HCT116 (cell line): ENCODE results near the gene SBSN. TPM values are rescaled to one million over a fixed set of nuclear protein-coding genes. Genes with fewer than 3 reads are reported as not detected.

ENCODE experiments used
- ATAC-seq: fragments of 200-7000 bp; cut with Tn5 transposase; 2 replicates; pipeline ENCODE4 v1.9.1; 2020; ENCODE audit warnings: mild to moderate bottlenecking, moderate library complexity
- BruUV-seq: library from RNA; stranded (reverse); fragments of 400-500 nt; replicated peaks from 2 replicates; lab custom pipeline; 2021; lab: Mats Ljungman, UMichigan
- CTCF ChIA-PET: fragments of 300-600 bp; sonication (Branson Sonifier 250); formaldehyde crosslinking; loops from one replicate; lab custom pipeline; 2021; ENCODE audit warnings: antibody characterized with exemption; lab: Charles Lee
- POLR2A ChIA-PET: fragments of 300-600, 350-600 bp; sonication (Branson Sonifier 250); formaldehyde crosslinking; loops from one replicate; lab custom pipeline; 2021; ENCODE audit warnings: antibody characterized with exemption; lab: Charles Lee
- RAD21 ChIA-PET, 2 experiments: fragments of 300-600 bp; sonication (Branson Sonifier 250); formaldehyde crosslinking; loops; one replicate each; lab custom pipeline; 2023; ENCODE audit warnings: low total read pairs in 2 of 2; ENCODE audit not compliant: uncharacterized antibody in 2 of 2, unreplicated experiment in 2 of 2, low non-redundant PET in 1 of 2; lab: Charles Lee
- DNase-seq: peaks from one replicate; pipeline ENCODE4 v3.0.0-alpha.2; 2010; ENCODE audit warnings: low read depth, low spot score
- H2AFZ ChIP-seq: fragments of 200-600 bp; shearing (Covaris generic), sonication (generic); 2 replicates; pipeline ENCODE4 v1.6.1; 2017; ENCODE audit warnings: low read depth, mixed run types, mixed read lengths, antibody characterized with exemption, low read length; ENCODE audit not compliant: poor library complexity, severe bottlenecking
- H3K27ac ChIP-seq: 2 replicates; pipeline ENCODE4 v1.5.1; 2012; ENCODE audit warnings: low read depth, low read length
- H3K27me3 ChIP-seq: fragments of 200-600 bp; sonication (generic); 2 replicates; pipeline ENCODE4 v1.6.1; 2016; ENCODE audit warnings: mixed run types, low read length, mixed read lengths; ENCODE audit not compliant: insufficient read depth
- H3K36me3 ChIP-seq, 2 experiments: fragments of 200-500 bp in 1 of 2; fragments of 200-600 bp in 1 of 2; sonication (Bioruptor generic) in 1 of 2; sonication (generic) in 1 of 2; 2 replicates each; pipeline versions ENCODE4 v1.5.1 to v1.6.1; 2014 to 2016; ENCODE audit warnings: low read length in 2 of 2, inconsistent platforms in 1 of 2, mixed read lengths in 1 of 2, mixed run types in 1 of 2; ENCODE audit not compliant: insufficient read depth in 2 of 2, control insufficient read depth in 1 of 2
- H3K4me1 ChIP-seq, 2 experiments: fragments of 200-600 bp in 1 of 2; sonication (generic) in 1 of 2; 2 replicates each; pipeline versions ENCODE4 v1.5.1 to v1.6.1; 2012 to 2017; ENCODE audit warnings: low read length in 2 of 2, inconsistent platforms in 1 of 2, mild to moderate bottlenecking in 1 of 2, mixed read lengths in 1 of 2, mixed run types in 1 of 2, moderate library complexity in 1 of 2; ENCODE audit not compliant: insufficient read depth in 2 of 2, control insufficient read depth in 1 of 2
- H3K4me2 ChIP-seq: fragments of 200-600 bp; sonication (generic); 2 replicates; pipeline ENCODE4 v1.6.1; 2017; ENCODE audit warnings: mixed run types, low read length, mixed read lengths
- H3K4me3 ChIP-seq, 2 experiments: fragments of 200-600 bp in 1 of 2; sonication (generic) in 1 of 2; replicated peaks in 1 of 2; 2 replicates each; pipeline ENCODE4 v1.5.1; 2011 to 2016; ENCODE audit warnings: low read length in 2 of 2, control low read depth in 1 of 2, low read depth in 1 of 2, mild to moderate bottlenecking in 1 of 2, mixed read lengths in 1 of 2, mixed run types in 1 of 2
- H3K79me2 ChIP-seq: fragments of 200-600 bp; sonication (generic); 2 replicates; pipeline ENCODE4 v1.6.1; 2017; ENCODE audit warnings: mild to moderate bottlenecking, mixed run types, low read length, moderate library complexity, mixed read lengths; ENCODE audit not compliant: insufficient read depth
- H3K9ac ChIP-seq: fragments of 200-600 bp; sonication (generic); 2 replicates; pipeline ENCODE4 v1.6.1; 2016; ENCODE audit warnings: low read length, mixed read lengths
- H3K9me2 ChIP-seq: fragments of 200-600 bp; sonication (generic), shearing (Covaris generic); 2 replicates; pipeline ENCODE4 v1.6.1; 2017; ENCODE audit warnings: mixed run types, mild to moderate bottlenecking, moderate library complexity; ENCODE audit not compliant: insufficient read depth
- H3K9me3 ChIP-seq, 2 experiments: fragments of 200-500 bp in 1 of 2; fragments of 200-600 bp in 1 of 2; sonication (Bioruptor generic) in 1 of 2; sonication (generic) in 1 of 2; 2 replicates each; pipeline ENCODE4 v1.6.1; 2014 to 2017; ENCODE audit warnings: low read length in 2 of 2, mixed read lengths in 2 of 2, inconsistent platforms in 1 of 2, low read depth in 1 of 2, mild to moderate bottlenecking in 1 of 2, mixed run types in 1 of 2, moderate library complexity in 1 of 2; ENCODE audit not compliant: control insufficient read depth in 1 of 2, insufficient read depth in 1 of 2
- H4K20me1 ChIP-seq: fragments of 200-600 bp; sonication (generic), shearing (Covaris generic); 2 replicates; pipeline ENCODE4 v1.6.1; 2017; ENCODE audit warnings: mixed run types, mild to moderate bottlenecking, moderate library complexity; ENCODE audit not compliant: insufficient read depth
- CBX3 ChIP-seq: IDR thresholded peaks from 2 replicates; pipeline ENCODE4 v1.6.1; 2012; ENCODE audit warnings: low read depth
- CEBPB ChIP-seq: IDR thresholded peaks from 2 replicates; pipeline ENCODE4 v1.6.1; 2012; ENCODE audit warnings: low read depth
- EGR1 ChIP-seq: IDR thresholded peaks from 2 replicates; pipeline ENCODE4 v1.6.1; 2012; ENCODE audit warnings: low read depth
- ELF1 ChIP-seq: IDR thresholded peaks from 2 replicates; pipeline ENCODE4 v1.6.1; 2012; ENCODE audit warnings: low read depth, borderline replicate concordance
- JUND ChIP-seq: IDR thresholded peaks from 2 replicates; pipeline ENCODE4 v1.6.1; 2012
- POLR2A ChIP-seq: IDR thresholded peaks from 2 replicates; pipeline ENCODE4 v1.7.0; 2011; ENCODE audit warnings: borderline replicate concordance; ENCODE audit not compliant: insufficient read depth, insufficient read length; ENCODE audit errors: extremely low read depth
- RAD21 ChIP-seq: IDR thresholded peaks from 2 replicates; pipeline ENCODE4 v1.6.1; 2012; ENCODE audit warnings: low read depth, mild to moderate bottlenecking
- SP1 ChIP-seq: IDR thresholded peaks from 2 replicates; pipeline ENCODE4 v1.6.1; 2012; ENCODE audit warnings: low read depth
- ZNF274 ChIP-seq: fragments of 200-500 bp; sonication (Bioruptor generic); IDR thresholded peaks from 2 replicates; pipeline ENCODE4 v1.6.1; 2014; ENCODE audit warnings: mild to moderate bottlenecking, low read depth, low read length, inconsistent platforms
- intact Hi-C: fragments of 100-400 bp; cut with micrococcal nuclease; formaldehyde crosslinking; loops from 2 replicates; pipeline ENCODE4 v1.10.0; 2022
- total RNA-seq: library from RNA; stranded (reverse); gene quantifications from one replicate; pipeline ENCODE4 v1.2.1, GENCODE V29; 2021; ENCODE audit not compliant: unreplicated experiment
- TF ChIP-seq, protein P1 (sequence below), 3 experiments: fragments of 200-600 bp in 1 of 3; sonication (generic) in 1 of 3; IDR thresholded peaks in 2 of 3; conservative IDR thresholded peaks in 1 of 3; 2 replicates each; pipeline ENCODE4 v1.5.1; 2012 to 2017; ENCODE audit warnings: low read depth in 2 of 3, low read length in 2 of 3, antibody characterized with exemption in 1 of 3, borderline replicate concordance in 1 of 3, control low read depth in 1 of 3, mild to moderate bottlenecking in 1 of 3, mixed read lengths in 1 of 3, mixed run types in 1 of 3, moderate library complexity in 1 of 3; ENCODE audit not compliant: insufficient read depth in 1 of 3
- TF ChIP-seq, protein P2 (sequence below): IDR thresholded peaks from 2 replicates; pipeline ENCODE4 v1.6.1; 2011; ENCODE audit warnings: mild to moderate bottlenecking, low read length, moderate library complexity; ENCODE audit not compliant: insufficient replicate concordance; ENCODE audit errors: extremely low read depth
- TF ChIP-seq, protein P3 (sequence below): IDR thresholded peaks from 2 replicates; pipeline ENCODE4 v1.6.1; 2012
- TF ChIP-seq, protein P4 (sequence below): IDR thresholded peaks from 2 replicates; pipeline ENCODE4 v1.6.1; 2012

The SBSN gene
- total RNA-seq, 1 experiment from 2014 or later, result 0.66 TPM

DNA sequence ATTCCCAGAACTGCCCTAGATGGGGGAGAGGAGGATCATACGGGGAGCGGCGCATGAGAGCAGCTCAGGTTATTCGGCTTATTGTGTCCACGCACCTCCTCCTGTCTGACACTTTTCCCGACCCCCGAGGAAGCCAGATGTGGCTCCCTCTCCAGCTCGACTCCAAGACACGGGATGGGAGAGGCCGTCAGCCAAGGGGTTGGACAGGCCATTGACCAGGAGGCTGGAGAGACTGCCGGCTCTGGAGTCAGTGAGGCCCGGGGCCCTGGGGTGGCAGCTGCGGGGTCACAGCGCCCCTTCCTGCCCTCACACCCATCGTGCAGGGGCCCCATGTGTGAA is 17.5 kb downstream of the SBSN start:
- no peaks in the 10 kb centered on the region for H3K9me2 ChIP-seq
- peaks cover 45% of the 10 kb centered on the region for H3K79me2 ChIP-seq
- TF ChIP-seq ELF1, result no peak
- ATAC-seq, result peak; percentile 8
- no peaks in the 10 kb centered on the region for H3K27me3 ChIP-seq
- H3K4me1 ChIP-seq, result peaks cover 19 to 37% of the 10 kb centered on the region in 2 experiments
- CTCF ChIA-PET, result interaction anchor here (0.7 to 1.6 kb wide), 15 partner anchors 9 to 191 kb away, joined by 3 to 11 read pairs (median 3); partner anchors contain the start of gene COX6B1
- POLR2A ChIA-PET, result interaction anchor here (0.5 to 2.4 kb wide), 16 partner anchors 9 to 431 kb away, joined by 3 to 22 read pairs (median 4); partner anchors contain the start of genes COX6B1 and LIN37
- H3K9me3 ChIP-seq, result no peaks in the 10 kb centered on the region
- H2AFZ ChIP-seq, result no peak overlapping the region
- no peak for DNase-seq
- intact Hi-C loops, result loop anchor here (1.0 kb wide), 3 partner anchors 35 to 207 kb away; partner anchors contain the start of genes COX6B1 and TMEM147
- H3K4me2 ChIP-seq, result peak overlapping the region; percentile 94
- RAD21 ChIA-PET, result interaction anchor here in 1 of 2 experiments (0.5 kb wide), 1 partner anchor 159 kb away, joined by 3 read pairs; no protein-coding TSS in a partner anchor
- H3K9ac ChIP-seq, result peak overlapping the region; percentile 85
- peaks cover 2 to 24% of the 10 kb centered on the region in 2 experiments; a peak in 3 of 4 replicates for H3K36me3 ChIP-seq
- H3K27ac ChIP-seq, result peak overlapping the region; percentile 94
- no peaks in the 10 kb centered on the region for H4K20me1 ChIP-seq
- BruUV-seq, result no TSS peak
- H3K4me3 ChIP-seq, result peak overlapping the region; percentile 66 to 70

DNA sequence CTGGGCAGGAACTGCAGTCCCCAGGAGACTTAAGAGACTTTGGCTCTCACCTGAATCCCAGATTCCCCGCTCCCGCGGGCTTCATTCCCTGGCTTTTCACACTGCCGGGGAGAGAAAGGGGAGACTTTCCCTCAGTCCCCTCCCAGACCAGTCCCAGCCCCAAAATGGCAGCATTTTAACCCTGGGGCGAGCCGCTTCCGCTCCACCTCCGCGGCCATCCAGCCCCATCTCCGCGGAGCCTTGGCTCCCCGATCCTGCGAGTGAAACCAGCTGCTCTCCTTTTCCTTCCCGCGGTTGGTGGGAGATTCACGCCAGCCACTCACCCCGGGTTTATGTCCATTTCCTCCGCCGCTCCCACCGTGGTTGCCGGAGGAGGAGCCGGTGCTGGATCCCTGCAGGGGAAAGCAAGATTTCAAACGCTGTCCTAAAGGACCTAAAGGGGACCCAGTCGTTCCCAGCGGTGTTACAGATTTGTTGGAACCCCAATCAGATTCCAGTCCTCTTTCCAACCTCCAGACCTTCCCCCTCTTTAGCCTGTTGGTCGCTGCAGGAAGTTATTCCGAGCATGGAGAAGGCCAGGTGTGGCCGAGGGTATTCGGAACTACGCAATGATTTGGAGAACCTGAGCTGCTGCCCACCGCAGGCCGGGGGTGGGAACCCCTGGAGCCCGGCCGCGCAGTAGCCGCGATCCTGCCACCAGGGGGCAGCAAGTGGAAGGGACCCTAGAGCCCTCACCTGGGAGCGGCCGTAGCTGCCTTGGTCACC is 18.1 kb downstream of the SBSN start:
- Histone ChIP-seq H3K9me3 (no peaks in the 10 kb centered on the region), H3K4me1 (peaks cover 19 to 37% of the 10 kb centered on the region in 2 experiments), H4K20me1 (no peaks in the 10 kb centered on the region), H3K36me3 (peaks cover 6 to 28% of the 10 kb centered on the region in 2 experiments; a peak in 3 of 4 replicates), H3K27ac (peak overlapping the region; percentile 94), H3K79me2 (peaks cover 49% of the 10 kb centered on the region), H2AFZ (no peak overlapping the region), H3K4me2 (peak overlapping the region; percentile 94), H3K4me3 (peak overlapping the region; percentile 66 to 70), H3K9ac (peak overlapping the region; percentile 85), H3K9me2 (no peaks in the 10 kb centered on the region), H3K27me3 (no peaks in the 10 kb centered on the region)
- ChIA-PET POLR2A (interaction anchor here (0.5 to 2.4 kb wide), 18 partner anchors 10 to 431 kb away, joined by 3 to 22 read pairs (median 4); partner anchors contain the start of genes COX6B1 and LIN37), CTCF (interaction anchor here (0.7 to 2.5 kb wide), 17 partner anchors 8 to 192 kb away, joined by 3 to 11 read pairs (median 3); partner anchors contain the start of gene COX6B1), RAD21 (interaction anchor here in 1 of 2 experiments (0.5 to 0.6 kb wide), 2 partner anchors 15 to 159 kb away, joined by 3 to 4 read pairs; no protein-coding TSS in a partner anchor)
- BruUV-seq, result TSS peak; percentile 79
- ATAC-seq (peak; percentile 81), DNase-seq (peak; percentile 82)
- intact Hi-C loops, result loop anchor here (1.0 kb wide), 3 partner anchors 35 to 207 kb away; partner anchors contain the start of genes COX6B1 and TMEM147
- TF ChIP-seq EGR1 (peak; percentile 59; the same call in 1 of the 2 replicates), SP1 (no peak), JUND (no peak), CBX3 (no peak), ELF1 (no peak), RAD21 (peak; percentile 73), CEBPB (no peak), ZNF274 (no peak), POLR2A (peak; percentile 90)
- TF ChIP-seq, protein P1, sequence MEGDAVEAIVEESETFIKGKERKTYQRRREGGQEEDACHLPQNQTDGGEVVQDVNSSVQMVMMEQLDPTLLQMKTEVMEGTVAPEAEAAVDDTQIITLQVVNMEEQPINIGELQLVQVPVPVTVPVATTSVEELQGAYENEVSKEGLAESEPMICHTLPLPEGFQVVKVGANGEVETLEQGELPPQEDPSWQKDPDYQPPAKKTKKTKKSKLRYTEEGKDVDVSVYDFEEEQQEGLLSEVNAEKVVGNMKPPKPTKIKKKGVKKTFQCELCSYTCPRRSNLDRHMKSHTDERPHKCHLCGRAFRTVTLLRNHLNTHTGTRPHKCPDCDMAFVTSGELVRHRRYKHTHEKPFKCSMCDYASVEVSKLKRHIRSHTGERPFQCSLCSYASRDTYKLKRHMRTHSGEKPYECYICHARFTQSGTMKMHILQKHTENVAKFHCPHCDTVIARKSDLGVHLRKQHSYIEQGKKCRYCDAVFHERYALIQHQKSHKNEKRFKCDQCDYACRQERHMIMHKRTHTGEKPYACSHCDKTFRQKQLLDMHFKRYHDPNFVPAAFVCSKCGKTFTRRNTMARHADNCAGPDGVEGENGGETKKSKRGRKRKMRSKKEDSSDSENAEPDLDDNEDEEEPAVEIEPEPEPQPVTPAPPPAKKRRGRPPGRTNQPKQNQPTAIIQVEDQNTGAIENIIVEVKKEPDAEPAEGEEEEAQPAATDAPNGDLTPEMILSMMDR (IDR thresholded peaks at IDR 0.05 in 2 of 3, conservative IDR thresholded peaks at IDR 0.05 in 1 of 3; ENCODE audit: borderline replicate concordance in 1 of 3, insufficient read depth in 1 of 3, low read depth in 2 of 3, low read length in 2 of 3), result peak; percentile 95 to 96 (median 95)
- TF ChIP-seq, protein P2, sequence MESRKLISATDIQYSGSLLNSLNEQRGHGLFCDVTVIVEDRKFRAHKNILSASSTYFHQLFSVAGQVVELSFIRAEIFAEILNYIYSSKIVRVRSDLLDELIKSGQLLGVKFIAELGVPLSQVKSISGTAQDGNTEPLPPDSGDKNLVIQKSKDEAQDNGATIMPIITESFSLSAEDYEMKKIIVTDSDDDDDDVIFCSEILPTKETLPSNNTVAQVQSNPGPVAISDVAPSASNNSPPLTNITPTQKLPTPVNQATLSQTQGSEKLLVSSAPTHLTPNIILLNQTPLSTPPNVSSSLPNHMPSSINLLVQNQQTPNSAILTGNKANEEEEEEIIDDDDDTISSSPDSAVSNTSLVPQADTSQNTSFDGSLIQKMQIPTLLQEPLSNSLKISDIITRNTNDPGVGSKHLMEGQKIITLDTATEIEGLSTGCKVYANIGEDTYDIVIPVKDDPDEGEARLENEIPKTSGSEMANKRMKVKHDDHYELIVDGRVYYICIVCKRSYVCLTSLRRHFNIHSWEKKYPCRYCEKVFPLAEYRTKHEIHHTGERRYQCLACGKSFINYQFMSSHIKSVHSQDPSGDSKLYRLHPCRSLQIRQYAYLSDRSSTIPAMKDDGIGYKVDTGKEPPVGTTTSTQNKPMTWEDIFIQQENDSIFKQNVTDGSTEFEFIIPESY, result no peak
- TF ChIP-seq, protein P3, sequence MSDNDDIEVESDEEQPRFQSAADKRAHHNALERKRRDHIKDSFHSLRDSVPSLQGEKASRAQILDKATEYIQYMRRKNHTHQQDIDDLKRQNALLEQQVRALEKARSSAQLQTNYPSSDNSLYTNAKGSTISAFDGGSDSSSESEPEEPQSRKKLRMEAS, result peak; percentile 71
- TF ChIP-seq, protein P4, sequence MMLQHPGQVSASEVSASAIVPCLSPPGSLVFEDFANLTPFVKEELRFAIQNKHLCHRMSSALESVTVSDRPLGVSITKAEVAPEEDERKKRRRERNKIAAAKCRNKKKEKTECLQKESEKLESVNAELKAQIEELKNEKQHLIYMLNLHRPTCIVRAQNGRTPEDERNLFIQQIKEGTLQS, result no peak
